IMR-90 (cell line): ENCODE measurements around the gene PACSIN2.

Experiments
- CEBPB ChIP-seq: IDR thresholded peaks from 2 replicates; pipeline ENCODE4 v1.6.1; 2012; ENCODE audit warnings: low read depth, low read length, improper control_type of control experiment
- MXI1 ChIP-seq: IDR thresholded peaks from 2 replicates; pipeline ENCODE4 v1.6.1; 2012; ENCODE audit warnings: low read depth, mild to moderate bottlenecking, low read length, moderate library complexity, borderline replicate concordance

- no peak for TF ChIP-seq MXI1
- no peak for TF ChIP-seq CEBPB
Observed at GRCh38 chr22:42918500-42918899, 96.4 kb downstream of the PACSIN2 start.
